ENCODE measurements around the gene OPN1SW. TPM values are rescaled to one million over a fixed set of nuclear protein-coding genes. Genes with fewer than 3 reads are reported as not detected.

OPN1SW gene, protein sequence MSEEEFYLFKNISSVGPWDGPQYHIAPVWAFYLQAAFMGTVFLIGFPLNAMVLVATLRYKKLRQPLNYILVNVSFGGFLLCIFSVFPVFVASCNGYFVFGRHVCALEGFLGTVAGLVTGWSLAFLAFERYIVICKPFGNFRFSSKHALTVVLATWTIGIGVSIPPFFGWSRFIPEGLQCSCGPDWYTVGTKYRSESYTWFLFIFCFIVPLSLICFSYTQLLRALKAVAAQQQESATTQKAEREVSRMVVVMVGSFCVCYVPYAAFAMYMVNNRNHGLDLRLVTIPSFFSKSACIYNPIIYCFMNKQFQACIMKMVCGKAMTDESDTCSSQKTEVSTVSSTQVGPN
- not detected for total RNA-seq

DNA sequence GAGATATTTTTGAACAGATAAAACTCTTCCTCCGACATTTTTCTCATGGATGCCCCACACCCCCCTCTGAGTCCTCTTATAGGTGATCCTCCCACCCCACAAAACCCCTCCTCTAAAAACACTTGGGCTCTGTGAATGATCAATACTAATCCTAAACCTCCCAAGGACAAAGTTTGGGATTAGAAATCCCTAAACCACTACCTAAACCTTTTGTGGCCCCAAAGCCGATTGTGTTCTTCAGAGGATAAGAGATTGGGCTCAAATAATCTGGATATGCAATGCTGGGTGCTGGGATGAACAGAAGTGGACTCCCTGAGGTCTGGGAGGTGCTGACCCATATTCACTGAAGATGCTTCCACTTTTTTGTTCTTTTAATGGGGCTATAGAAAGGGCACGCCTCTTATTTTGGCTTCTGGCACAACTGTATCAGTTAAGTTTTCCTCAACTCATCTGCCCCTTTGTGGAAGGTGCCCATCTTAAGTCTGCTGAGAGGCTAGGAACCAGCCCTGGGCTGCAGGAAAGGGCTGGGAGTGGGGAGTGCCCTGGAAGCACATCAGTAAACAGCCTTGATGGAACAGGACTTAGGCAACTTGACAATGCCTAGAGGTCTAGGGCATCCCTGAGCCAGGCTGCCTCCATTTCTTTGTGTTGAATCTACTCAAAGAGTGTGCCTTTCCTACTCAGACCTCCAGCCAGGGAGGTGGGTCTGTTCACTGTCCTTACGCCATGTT lies at the start of gene OPN1SW:
OPN1SW (minus strand) TSS at position 51 of the 731 bp plus-strand sequence; CDS start at position 38, 13 bp downstream.
- Histone ChIP-seq H3K27ac (no peak within 1 kb of the TSS), H3K36me3 (peaks cover 0 to 6% (median 1%) of the 10 kb centered on the region in 4 donors), H3K9me3 (peaks cover 3 to 9% of the 10 kb centered on the region in 2 donors), H3K4me1 (no peaks in the 10 kb centered on the region), H3K27me3 (no peaks in the 10 kb centered on the region), H3K4me3 (no peak within 1 kb of the TSS)
- intact Hi-C loops (cut with DNase I; ENCODE audit: low total_unique reads) (no loop called here), in situ Hi-C loops (cut with MboI; ENCODE audit: low pct_ligation_motif_present in 1 of 4, low pct_unique_long_range_greater_than_20kb in 1 of 4, low sequenced_read_pairs in 3 of 4) (no loop called here)
- WGBS, 2 donors (ENCODE audit: low coverage in 1 of 2): 96 to 100% methylated on average over 1 to 4 of the region's 4 CpGs
- no peak for DNase-seq
- TF ChIP-seq, protein P1, sequence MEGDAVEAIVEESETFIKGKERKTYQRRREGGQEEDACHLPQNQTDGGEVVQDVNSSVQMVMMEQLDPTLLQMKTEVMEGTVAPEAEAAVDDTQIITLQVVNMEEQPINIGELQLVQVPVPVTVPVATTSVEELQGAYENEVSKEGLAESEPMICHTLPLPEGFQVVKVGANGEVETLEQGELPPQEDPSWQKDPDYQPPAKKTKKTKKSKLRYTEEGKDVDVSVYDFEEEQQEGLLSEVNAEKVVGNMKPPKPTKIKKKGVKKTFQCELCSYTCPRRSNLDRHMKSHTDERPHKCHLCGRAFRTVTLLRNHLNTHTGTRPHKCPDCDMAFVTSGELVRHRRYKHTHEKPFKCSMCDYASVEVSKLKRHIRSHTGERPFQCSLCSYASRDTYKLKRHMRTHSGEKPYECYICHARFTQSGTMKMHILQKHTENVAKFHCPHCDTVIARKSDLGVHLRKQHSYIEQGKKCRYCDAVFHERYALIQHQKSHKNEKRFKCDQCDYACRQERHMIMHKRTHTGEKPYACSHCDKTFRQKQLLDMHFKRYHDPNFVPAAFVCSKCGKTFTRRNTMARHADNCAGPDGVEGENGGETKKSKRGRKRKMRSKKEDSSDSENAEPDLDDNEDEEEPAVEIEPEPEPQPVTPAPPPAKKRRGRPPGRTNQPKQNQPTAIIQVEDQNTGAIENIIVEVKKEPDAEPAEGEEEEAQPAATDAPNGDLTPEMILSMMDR (IDR thresholded peaks at IDR 0.05): no peak
- TF ChIP-seq EP300 (IDR thresholded peaks at IDR 0.05; ENCODE audit: low read depth): no peak
- no peak for TF ChIP-seq POLR2AphosphoS5 (IDR thresholded peaks at IDR 0.05)
- TF ChIP-seq POLR2A (IDR thresholded peaks at IDR 0.05): no peak

DNA sequence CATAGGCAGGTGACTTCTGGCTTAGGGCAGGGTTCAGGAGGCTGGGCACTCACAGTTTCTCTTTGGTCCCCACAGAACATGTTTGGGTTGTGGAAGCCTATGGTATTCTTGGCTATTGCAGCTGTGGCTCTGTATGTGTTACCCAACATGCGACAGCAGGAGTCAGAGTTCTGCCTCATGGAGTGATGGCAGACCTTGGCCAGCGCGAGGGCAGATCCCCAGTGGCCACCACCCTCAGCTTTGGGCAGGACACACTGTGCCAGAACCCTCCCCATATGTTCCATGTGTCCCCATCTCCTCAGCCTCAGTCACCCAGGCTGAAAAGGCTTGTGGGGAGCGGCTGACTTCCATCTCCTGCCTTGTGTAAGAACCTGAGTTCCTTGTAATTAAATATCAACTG lies 46.1 kb upstream of the OPN1SW start:
- 90% methylated on average over 4 of the region's 4 CpGs; no CpG with 5 or more reads in 1 of the 2 donors for WGBS, 2 donors (ENCODE audit: low coverage in 1 of 2)
- in situ Hi-C loops (cut with MboI; ENCODE audit: low pct_ligation_motif_present in 1 of 4, low pct_unique_long_range_greater_than_20kb in 1 of 4, low sequenced_read_pairs in 3 of 4): no loop called here
- DNase-seq: no peak
- Histone ChIP-seq H3K36me3 (no peaks in the 10 kb centered on the region), H3K9me3 (no peaks in the 10 kb centered on the region), H3K27me3 (no peaks in the 10 kb centered on the region), H3K4me3 (no peak overlapping the region), H3K27ac (no peak overlapping the region), H3K4me1 (no peaks in the 10 kb centered on the region)
- intact Hi-C loops (cut with DNase I; ENCODE audit: low total_unique reads): no loop called here
- TF ChIP-seq EP300 (IDR thresholded peaks at IDR 0.05; ENCODE audit: low read depth): no peak
- no peak for TF ChIP-seq POLR2A (IDR thresholded peaks at IDR 0.05)
- TF ChIP-seq, protein P1 (IDR thresholded peaks at IDR 0.05): no peak
- no peak for TF ChIP-seq POLR2AphosphoS5 (IDR thresholded peaks at IDR 0.05)

DNA sequence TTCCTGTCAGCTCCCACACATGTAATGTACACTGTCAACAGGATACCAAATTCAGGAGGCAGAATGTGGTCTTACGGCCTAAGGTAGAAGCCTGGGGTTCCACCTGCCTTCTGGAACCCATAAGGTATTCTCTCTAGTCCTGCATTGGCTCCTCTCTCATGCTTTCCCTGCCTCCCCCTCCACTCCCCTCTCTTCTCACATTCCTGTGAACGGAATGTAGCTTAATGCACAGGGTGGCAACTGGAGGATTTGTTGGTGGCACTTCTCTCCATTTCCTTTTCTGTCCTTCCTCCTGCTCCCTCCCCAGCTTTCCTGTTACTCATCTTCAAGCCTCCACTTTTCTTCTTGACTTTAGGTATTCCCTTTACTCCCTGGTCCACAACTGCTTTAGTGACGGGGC lies 43.1 kb upstream of the OPN1SW start:
- Histone ChIP-seq H3K4me1 (no peaks in the 10 kb centered on the region), H3K4me3 (no peak overlapping the region), H3K27me3 (no peaks in the 10 kb centered on the region), H3K9me3 (no peaks in the 10 kb centered on the region), H3K36me3 (no peaks in the 10 kb centered on the region), H3K27ac (no peak overlapping the region)
- WGBS, 2 donors (ENCODE audit: low coverage in 1 of 2): 73 to 76% methylated on average over 2 to 3 of the region's 3 CpGs
- in situ Hi-C loops (cut with MboI; ENCODE audit: low pct_ligation_motif_present in 1 of 4, low pct_unique_long_range_greater_than_20kb in 1 of 4, low sequenced_read_pairs in 3 of 4): no loop called here
- no peak for TF ChIP-seq POLR2AphosphoS5 (IDR thresholded peaks at IDR 0.05)
- no peak for TF ChIP-seq EP300 (IDR thresholded peaks at IDR 0.05; ENCODE audit: low read depth)
- TF ChIP-seq, protein P1 (IDR thresholded peaks at IDR 0.05): no peak
- TF ChIP-seq POLR2A (IDR thresholded peaks at IDR 0.05): no peak
- DNase-seq: no peak
- intact Hi-C loops (cut with DNase I; ENCODE audit: low total_unique reads): no loop called here

DNA sequence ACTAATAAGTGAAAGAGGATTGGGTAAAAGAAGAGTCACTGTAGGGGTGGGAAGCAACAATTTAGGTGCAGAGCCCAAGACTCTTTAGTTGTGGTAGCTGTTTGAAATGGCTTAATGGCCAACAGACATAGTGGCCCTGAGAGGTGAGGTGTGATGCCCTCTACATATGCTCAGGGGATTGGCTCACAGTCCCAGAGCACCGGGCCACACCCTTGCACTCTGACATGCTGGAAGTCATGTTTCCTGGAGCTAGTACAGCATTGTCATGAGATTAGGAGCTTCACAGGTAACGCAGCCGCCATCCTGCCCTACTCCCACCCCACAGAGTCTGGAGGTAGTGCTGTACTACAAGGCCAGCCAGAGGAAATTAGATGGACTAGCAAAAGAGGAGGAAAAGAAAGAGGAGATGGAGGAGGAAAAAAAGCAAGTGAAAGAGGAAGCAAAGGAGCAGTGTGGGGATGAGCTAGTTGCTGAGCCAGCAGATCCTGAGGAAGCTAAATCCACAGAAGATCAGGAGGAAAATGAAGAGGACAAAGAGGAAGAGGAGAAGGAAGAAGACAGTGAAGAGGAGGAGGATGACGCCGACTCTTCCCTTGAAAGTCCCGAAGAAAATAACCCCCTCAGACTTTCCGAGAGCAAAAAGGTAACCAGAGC lies 39.8 kb upstream of the OPN1SW start:
- DNase-seq: no peak
- no peaks in the 10 kb centered on the region for H3K9me3 ChIP-seq
- H3K4me1 ChIP-seq: no peaks in the 10 kb centered on the region
- WGBS, 2 donors (ENCODE audit: low coverage in 1 of 2): 61 to 75% methylated on average over 6 to 7 of the region's 7 CpGs
- in situ Hi-C loops (cut with MboI; ENCODE audit: low pct_ligation_motif_present in 1 of 4, low pct_unique_long_range_greater_than_20kb in 1 of 4, low sequenced_read_pairs in 3 of 4) (no loop called here), intact Hi-C loops (cut with DNase I; ENCODE audit: low total_unique reads) (no loop called here)
- TF ChIP-seq EP300 (IDR thresholded peaks at IDR 0.05; ENCODE audit: low read depth): no peak
- no peak for TF ChIP-seq POLR2AphosphoS5 (IDR thresholded peaks at IDR 0.05)
- TF ChIP-seq, protein P1 (IDR thresholded peaks at IDR 0.05): no peak
- no peak for TF ChIP-seq POLR2A (IDR thresholded peaks at IDR 0.05)
- H3K36me3 ChIP-seq: no peaks in the 10 kb centered on the region
- no peak overlapping the region for H3K4me3 ChIP-seq
- no peak overlapping the region for H3K27ac ChIP-seq
- H3K27me3 ChIP-seq: no peaks in the 10 kb centered on the region

Measured in transverse colon (tissue), 4 donors.